DMS79 (cell line): ENCODE results near the gene SPTB.

Experiments
- DNase-seq: peaks from one replicate; lab custom pipeline; 2025; lab: John Stamatoyannopoulos, UW

SPTB gene

GRCh38 chr14:64765740-64766302, 113.9 kb downstream of the SPTB start:
- DNase-seq, result no peak

DNA sequence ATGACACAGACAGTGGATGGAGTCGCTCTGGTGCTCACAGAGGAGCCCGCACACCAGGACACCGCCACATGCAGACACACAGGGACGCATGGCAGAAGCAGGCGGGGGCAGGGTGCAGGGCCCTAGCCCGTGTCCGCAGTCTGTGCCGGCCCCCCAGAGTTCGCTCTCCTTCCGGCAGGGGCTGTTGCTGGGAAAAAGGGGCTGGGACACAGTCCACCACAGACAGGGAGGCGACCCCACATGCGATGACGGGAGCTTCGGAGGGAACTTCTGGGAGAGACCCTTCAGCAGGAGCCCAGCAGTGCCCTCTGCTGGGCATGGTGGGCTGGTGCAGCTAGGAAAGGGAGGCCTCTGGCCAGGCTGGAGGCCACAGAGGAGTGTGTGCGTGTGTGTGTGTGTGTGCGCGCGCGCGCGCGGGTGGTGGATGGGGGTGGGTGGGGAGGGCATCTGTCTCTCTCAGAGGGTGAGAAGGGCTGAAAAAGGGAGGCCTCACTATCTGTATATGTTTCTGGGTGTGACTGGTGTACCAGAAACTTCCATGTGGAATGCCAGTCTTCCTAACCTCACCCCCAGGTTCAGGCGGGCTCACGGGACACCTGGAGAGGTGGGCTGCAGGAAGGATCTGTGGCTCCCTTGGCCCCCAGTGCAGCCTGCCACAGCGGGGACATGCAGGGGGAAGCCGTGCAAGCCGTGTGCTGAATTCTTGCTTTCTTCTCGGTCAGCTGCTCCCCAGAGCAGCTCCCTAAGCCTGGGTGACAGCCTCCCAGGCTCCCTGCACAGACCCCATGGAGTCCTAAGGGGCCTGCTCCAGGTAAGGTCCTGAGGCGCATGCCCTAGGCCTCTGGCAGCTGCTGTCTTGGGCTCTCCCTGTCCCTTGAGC, 114.8 kb downstream of the SPTB start:
- DNase-seq, result peak; percentile 29

GRCh38 chr14:64763801-64764621, 115.7 kb downstream of the SPTB start:
- DNase-seq, result no peak

GRCh38 chr14:64763085-64763782, 116.5 kb downstream of the SPTB start:
- no peak for DNase-seq

DNA sequence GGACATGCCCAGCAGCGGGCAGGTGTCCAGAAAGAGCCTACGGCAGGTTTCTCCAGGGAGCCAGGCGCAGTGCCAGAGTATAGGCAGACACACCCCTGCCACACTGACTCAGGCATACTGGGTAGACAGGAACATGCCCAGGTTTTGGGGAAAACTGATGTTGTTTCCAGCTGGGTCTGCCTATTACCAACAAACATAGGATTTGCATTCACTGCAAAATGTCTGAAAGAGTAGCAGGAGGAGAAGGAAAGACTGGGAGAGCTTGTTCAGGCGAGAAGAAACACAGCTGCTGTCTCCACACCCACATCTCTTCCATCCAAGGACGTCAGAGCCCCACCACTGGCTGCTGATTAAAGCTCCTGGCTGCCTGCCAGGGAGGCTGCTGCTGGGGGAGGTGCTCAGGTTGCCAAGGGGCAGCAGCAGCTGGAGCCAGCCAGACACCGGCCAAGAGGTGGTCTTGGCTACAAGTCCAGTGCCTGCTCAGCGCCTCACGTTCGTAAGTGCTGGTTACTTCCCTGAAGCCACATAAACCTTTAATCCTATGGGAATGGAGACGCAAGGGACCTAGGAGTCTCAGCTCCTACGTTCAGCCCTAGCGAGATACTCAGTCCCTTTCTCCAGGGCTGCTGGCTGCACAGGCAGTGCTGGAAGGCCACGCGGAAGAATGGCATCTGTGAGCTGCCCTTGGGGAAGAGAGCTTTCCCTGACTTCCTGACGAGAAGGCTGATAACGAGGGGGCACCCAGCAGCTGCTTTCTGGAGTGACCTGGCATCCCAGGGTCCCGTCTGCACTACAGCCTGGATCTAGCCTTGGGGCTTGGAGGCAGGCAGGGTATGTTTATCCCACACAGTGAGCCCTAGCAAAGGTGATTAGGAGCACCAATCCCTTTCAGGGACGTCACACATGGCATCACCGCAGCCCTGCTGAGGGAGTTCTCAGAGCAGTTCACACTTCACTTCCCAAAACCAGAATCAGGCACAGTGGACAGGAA, 117.4 kb downstream of the SPTB start:
- DNase-seq, result peak; percentile 91

- peak; percentile 90 for DNase-seq
Observed at GRCh38 chr14:64761441-64762043, 118.2 kb downstream of the SPTB start.

DNA sequence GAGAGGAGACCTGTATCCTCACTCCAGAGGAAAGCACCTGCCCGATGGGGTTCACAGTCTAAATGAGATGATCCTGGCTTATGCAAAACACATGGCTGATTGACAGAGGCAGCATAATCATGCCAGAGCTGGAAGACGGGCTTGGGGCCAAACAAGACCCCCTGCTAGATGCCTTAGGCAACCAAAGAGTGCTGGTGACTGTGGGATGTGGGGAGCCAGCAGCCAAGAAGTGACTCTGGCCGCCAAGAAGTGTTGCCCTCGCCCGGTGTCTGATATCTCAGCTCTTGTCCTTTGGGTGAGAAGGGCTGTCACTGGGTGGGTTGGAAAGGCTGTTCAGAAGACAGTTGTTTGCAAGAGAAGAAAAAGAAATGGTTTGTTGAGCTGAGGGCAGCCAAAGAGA, 118.8 kb downstream of the SPTB start:
- DNase-seq, result peak; percentile 48

GRCh38 chr14:64760146-64760755, 119.5 kb downstream of the SPTB start:
- DNase-seq, result no peak

- no peak for DNase-seq
Observed at GRCh38 chr14:64759555-64759938, 120.2 kb downstream of the SPTB start.

DNA sequence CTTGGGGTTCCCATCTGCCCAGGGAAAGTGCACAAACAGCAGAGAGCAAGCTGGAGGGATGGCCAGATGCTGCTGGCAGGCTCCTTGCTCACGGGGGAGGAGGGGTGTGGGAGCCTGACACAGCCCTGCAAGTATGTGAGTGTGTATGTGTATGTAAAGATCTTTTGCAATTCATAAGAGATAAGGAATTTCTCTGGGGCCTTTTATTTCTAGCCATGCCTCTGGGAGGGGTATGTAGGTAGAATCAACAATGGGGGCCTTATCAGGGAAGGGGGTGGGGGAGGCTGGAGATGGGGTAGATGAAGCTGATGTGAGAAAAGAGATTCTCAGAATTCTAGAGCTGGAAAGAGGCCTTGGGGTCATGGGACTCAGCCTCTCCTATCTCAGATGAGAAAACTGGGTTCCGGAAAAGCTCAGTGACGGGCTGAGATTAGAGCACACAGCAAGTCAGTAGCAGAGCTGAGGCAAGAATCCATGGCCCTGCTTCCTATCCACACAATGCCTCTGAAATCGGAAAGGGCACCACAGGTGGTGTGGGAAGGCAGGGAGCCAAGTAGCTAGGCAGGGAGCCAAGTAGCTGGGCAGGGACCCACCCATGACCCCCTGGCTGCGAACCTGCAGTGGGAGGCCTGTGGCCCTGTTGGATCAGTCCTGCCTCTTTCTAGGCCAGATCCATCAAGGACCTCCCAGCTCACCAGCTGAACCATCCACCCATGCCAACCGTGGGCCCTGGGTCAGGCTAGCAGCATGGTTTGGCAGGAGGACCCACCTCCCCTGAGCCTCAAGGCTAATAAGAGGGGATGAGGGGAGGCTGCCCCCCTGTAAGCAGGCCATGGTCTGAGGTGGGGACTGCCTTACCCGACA, 120.8 kb downstream of the SPTB start:
- DNase-seq, result no peak

GRCh38 chr14:64758025-64758521, 121.6 kb downstream of the SPTB start:
- DNase-seq, result peak; percentile 37

DNA sequence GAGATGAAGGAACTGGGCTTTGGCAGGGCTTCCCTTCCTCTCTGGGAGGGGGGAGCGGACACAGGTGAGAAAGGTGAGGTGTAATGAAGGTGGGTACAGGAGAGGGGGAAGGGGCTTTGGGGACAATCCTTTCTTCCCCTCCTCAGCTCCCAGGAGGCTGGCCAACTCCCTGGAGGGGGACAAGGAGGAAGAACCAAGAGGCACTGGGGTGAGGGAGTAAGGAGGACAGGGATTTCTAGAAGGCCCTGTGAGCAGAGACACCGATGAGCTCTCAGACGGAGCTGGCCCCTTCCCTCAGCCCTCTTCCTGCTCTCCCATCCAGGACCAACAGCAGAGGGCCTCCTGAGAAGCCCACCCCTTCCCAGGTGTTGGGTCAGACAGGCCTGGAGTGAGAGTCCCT, 122.1 kb downstream of the SPTB start:
- DNase-seq, result no peak

DNA sequence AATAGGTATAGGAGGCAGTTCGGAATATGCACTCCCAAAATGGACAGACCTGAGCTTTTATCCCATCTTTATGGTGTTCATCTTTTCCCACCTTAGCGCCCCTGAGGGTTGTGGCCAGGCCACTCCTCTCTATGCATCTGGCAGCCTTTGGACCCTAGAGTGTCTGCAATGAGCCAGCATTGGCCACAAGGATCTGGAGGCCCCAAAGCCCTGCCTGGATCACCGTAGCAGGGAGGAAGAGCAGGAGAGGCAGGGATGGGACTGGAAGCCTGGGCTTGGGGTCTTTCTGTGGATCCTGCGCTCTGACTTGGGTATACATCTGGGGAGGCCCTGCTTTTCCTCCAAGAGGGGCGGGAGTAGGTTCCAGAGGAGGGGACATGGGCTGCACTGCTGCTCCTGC, 123.0 kb downstream of the SPTB start:
- DNase-seq, result no peak

GRCh38 chr14:64755781-64756221, 123.9 kb downstream of the SPTB start:
- peak; percentile 20 for DNase-seq

DNA sequence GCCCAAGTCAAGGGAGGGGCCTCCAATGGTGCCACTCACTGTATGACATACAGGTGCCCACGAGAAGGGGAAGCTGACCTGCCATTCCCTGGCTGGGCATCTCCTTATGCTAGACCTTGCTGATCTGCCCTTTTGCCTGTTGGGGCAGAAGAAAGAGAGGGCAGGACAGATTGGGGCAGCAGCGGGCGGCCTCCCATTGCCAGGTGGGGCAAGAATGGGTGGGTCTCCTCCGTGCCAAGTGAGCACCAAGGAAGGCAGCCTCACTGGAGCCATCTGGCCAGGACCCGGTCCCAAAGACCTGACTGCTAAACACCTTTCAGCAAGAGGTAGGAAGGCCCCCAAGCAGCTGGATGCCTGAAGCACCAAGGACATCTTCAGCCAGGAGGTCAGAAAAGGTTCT, 125.0 kb downstream of the SPTB start:
- DNase-seq, result no peak

DNA sequence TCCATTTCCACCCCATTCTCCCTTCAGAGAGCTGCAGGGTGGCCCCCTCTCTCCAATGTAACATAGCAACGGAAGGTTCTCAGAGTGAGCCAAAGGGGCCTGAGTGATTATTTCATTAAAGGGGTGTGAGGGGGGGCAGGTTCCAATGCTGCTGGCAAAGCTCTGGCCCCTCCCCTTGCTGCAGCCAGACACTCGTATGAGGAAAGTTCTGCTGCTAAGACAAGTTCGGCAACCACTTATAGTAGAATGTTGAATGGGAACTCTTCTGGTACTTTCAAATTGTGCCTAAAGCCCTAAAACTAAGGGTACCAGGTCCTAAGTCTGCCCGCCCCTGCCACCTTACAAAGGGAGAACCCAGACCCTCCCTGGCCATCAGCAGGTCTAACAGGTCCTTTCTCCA, 125.7 kb downstream of the SPTB start:
- no peak for DNase-seq

DNA sequence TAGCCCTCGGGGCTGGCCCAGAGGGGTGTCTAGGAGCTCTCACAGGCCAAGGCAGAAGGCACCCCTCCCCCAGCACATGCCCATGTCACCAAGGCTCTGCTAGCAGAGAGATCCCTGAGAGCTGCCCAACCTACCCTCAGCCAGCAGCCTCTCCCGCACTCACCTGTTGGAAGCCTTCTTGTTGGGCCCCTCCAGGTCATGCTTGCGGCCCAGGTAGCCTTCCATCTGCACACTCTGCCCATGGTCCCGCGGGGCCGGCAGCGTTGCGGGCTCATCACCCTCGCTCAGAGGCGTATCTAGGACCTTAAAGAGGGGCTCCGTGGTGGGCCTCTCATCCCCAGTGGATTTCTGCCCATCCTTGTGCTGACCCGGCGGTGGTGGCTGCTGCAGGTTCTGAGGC, 126.3 kb downstream of the SPTB start:
- no peak for DNase-seq

DNA sequence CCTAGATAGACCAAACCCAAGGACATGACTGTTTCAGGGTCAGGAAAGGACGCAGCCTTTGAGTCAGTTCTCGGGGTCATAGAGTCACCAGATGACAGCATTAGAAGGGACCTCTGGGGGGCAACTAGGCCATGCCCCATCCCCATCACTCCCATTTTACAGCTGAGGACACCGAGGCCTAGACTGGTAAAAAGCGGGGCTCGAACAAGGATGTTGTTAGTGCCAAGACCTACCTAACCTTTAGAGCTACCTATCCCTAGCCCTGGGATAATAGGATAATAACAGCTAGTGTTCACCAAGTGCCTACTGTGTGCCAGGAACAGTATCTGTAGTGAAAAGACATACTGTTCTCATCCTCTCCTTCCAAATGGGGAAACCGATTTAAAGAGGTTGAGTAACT, 126.8 kb downstream of the SPTB start:
- no peak for DNase-seq
